Uterus (tissue), 2 donors: ENCODE measurements around the gene MRPL55.

Source experiments
- POLR2A ChIP-seq, 2 donors: fragments of 450-650 bp; IDR thresholded peaks; one replicate each; pipeline ENCODE4 v1.6.1; 2016; ENCODE audit warnings: antibody characterized with exemption in 2 of 2, mild to moderate bottlenecking in 1 of 2, moderate library complexity in 1 of 2
- TF ChIP-seq, protein P1 (sequence below), 4 experiments: fragments of 200-600 bp in 2 of 4; fragments of 450-650 bp in 2 of 4; sonication (generic) in 2 of 4; IDR thresholded peaks; one replicate each; pipeline ENCODE4 v1.5.1; 2016 to 2019; ENCODE audit warnings: antibody characterized with exemption in 4 of 4, mild to moderate bottlenecking in 2 of 4, moderate library complexity in 1 of 4

- TF ChIP-seq, protein P1, sequence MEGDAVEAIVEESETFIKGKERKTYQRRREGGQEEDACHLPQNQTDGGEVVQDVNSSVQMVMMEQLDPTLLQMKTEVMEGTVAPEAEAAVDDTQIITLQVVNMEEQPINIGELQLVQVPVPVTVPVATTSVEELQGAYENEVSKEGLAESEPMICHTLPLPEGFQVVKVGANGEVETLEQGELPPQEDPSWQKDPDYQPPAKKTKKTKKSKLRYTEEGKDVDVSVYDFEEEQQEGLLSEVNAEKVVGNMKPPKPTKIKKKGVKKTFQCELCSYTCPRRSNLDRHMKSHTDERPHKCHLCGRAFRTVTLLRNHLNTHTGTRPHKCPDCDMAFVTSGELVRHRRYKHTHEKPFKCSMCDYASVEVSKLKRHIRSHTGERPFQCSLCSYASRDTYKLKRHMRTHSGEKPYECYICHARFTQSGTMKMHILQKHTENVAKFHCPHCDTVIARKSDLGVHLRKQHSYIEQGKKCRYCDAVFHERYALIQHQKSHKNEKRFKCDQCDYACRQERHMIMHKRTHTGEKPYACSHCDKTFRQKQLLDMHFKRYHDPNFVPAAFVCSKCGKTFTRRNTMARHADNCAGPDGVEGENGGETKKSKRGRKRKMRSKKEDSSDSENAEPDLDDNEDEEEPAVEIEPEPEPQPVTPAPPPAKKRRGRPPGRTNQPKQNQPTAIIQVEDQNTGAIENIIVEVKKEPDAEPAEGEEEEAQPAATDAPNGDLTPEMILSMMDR (IDR thresholded peaks at IDR 0.05), result no peak
- TF ChIP-seq POLR2A (IDR thresholded peaks at IDR 0.05), result no peak
These were observed 14.4 kb upstream of the MRPL55 start for GRCh38 chr1:228123505-228123904.
